Activated naive CD8-positive, alpha-beta T cell (primary cell): ENCODE results near the gene DDHD1.
A peak's percentile ranks its signal among the peaks of the same experiment; 100 is the strongest.

Experiments used
- H3K27ac Mint-ChIP-seq: one replicate; pipeline ENCODE4 v1.8.0; 2021; ENCODE audit warnings: mixed read lengths
- H3K27me3 Mint-ChIP-seq: one replicate; pipeline ENCODE4 v1.8.0; 2021; ENCODE audit warnings: mixed read lengths
- H3K36me3 Mint-ChIP-seq: one replicate; pipeline ENCODE4 v1.8.0; 2021; ENCODE audit warnings: mixed read lengths
- H3K4me1 Mint-ChIP-seq: one replicate; pipeline ENCODE4 v1.8.0; 2021; ENCODE audit warnings: low read depth, mixed read lengths
- H3K4me3 Mint-ChIP-seq: one replicate; pipeline ENCODE4 v1.8.0; 2021; ENCODE audit warnings: mild to moderate bottlenecking, mixed read lengths
- H3K9me3 Mint-ChIP-seq: one replicate; pipeline ENCODE4 v1.8.0; 2021; ENCODE audit warnings: low read depth, mixed read lengths

DDHD1 gene

GRCh38 chr14:53168786-53169185 lies 15.7 kb upstream of the DDHD1 start:
- Mint-ChIP-seq H3K4me3 (no peak overlapping the region), H3K27me3 (no peaks in the 10 kb centered on the region), H3K27ac (no peak overlapping the region), H3K9me3 (peaks cover 4% of the 10 kb centered on the region), H3K36me3 (peaks cover 3% of the 10 kb centered on the region), H3K4me1 (no peaks in the 10 kb centered on the region)

DNA sequence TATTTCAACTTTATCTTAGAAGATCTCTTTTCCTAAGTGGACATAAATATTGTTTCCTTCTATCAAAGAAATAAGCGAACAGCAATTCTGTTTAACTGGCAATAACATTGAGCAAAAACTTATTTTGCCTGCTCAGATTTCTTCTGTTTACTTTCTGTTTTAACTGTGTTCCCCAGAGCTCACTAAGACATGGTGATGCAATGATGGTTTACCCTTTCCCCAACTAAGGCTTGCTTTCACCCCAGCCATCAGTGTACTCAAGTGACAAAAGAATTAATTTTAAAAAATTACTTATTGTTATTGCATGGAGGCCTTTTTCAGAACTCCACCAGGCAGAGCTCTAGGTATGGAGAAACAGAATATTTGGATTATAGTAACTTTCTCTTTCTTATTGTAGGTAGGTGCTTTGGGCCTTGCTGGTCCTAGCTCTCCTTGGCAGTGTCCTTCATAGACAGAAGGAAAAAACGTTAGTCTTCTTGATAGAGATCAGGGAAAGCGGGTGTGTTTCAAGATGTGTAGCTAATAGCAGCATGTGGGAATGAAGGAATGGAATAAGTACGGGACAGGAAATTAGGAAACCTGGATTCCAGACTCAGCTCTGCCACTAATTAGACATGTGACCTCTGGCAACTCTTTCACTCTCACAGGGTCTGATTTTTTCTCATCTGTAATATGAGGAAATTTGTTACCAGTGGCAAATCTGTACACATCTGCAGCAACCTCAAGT lies 14.6 kb upstream of the DDHD1 start:
- Mint-ChIP-seq H3K4me3 (no peak overlapping the region), H3K36me3 (peaks cover 5% of the 10 kb centered on the region), H3K27me3 (no peaks in the 10 kb centered on the region), H3K4me1 (no peaks in the 10 kb centered on the region), H3K9me3 (peaks cover 4% of the 10 kb centered on the region), H3K27ac (no peak overlapping the region)

- Mint-ChIP-seq H3K27me3 (no peaks in the 10 kb centered on the region), H3K27ac (no peak overlapping the region), H3K4me3 (no peak overlapping the region), H3K9me3 (peaks cover 4% of the 10 kb centered on the region), H3K4me1 (peaks cover 5% of the 10 kb centered on the region), H3K36me3 (peaks cover 8% of the 10 kb centered on the region)
Observed at GRCh38 chr14:53161758-53162435, 8.8 kb upstream of the DDHD1 start.

DNA sequence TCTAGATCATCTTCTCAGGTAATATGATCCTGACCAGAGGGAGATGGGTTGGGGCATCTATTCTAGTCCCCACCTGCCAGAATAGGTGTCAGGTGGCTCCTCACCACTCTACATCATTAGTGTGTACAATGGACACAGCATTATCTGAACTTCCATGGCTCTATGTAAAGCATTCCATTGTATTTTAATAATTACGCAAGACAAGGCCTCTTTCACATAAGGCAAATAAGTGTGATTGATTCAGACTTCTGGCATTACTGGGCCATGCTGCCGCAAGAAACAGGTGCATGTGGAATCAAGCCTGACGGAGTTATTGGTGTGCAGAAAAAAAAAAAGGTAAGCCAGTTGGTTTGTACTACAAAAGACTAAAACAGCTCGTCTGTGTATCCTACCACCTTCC lies 3.1 kb upstream of the DDHD1 start:
- Mint-ChIP-seq H3K9me3 (no peaks in the 10 kb centered on the region), H3K27ac (no peak overlapping the region), H3K4me1 (peaks cover 14% of the 10 kb centered on the region), H3K4me3 (no peak overlapping the region), H3K36me3 (peaks cover 3% of the 10 kb centered on the region), H3K27me3 (no peaks in the 10 kb centered on the region)

GRCh38 chr14:53153702-53154112 lies 584 bp upstream of the DDHD1 start:
- H3K4me3 Mint-ChIP-seq = peak overlapping the region; percentile 91
- no peaks in the 10 kb centered on the region for H3K9me3 Mint-ChIP-seq
- H3K27ac Mint-ChIP-seq = peak overlapping the region; percentile 99
- H3K4me1 Mint-ChIP-seq = peaks cover 36% of the 10 kb centered on the region
- peaks cover 3% of the 10 kb centered on the region for H3K36me3 Mint-ChIP-seq
- H3K27me3 Mint-ChIP-seq = no peaks in the 10 kb centered on the region

GRCh38 chr14:53152184-53152886 lies 788 bp downstream of the DDHD1 start:
- Mint-ChIP-seq H3K9me3 (no peaks in the 10 kb centered on the region), H3K27ac (peak overlapping the region; percentile 98)

DNA sequence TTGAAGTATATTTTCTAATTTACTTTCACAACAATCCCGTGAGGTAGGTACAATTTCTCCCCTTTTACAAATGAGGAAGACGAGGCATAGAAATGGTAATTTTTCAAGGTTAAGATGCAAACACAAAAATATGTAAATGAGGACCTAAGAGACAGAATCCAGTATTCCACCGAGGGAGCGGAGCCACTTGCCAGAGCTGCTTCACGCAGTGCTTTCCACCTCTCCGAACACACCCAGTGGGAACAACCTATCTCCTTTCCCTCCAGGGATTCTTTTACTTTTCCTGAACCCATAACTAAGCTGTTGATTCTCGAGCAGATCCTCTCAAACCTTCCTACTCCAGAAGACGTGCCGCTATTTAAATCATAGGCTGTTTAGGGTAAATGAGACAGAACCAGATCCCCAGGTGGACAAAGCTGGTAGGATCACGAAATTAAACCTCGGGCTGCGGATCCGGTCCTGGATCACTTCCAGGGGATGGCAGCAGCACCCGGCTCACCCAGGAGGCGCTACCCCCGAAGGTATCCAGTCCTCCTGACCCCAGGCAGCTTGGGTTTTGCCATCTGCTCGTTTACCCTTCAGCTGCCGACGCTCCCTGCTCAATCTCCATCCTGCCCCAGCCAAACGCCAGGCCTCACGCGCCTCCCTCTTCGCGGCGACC lies 1.5 kb downstream of the DDHD1 start:
- H3K4me1 Mint-ChIP-seq = peaks cover 56% of the 10 kb centered on the region

More at GRCh38 chr14:53152184-53152886, 788 bp downstream of the DDHD1 start:
- Mint-ChIP-seq H3K36me3 (peaks cover 3% of the 10 kb centered on the region), H3K4me3 (peak overlapping the region; percentile 94), H3K27me3 (no peaks in the 10 kb centered on the region), H3K4me1 (peaks cover 50% of the 10 kb centered on the region)

GRCh38 chr14:53149668-53150316 lies 3.3 kb downstream of the DDHD1 start:
- Mint-ChIP-seq H3K27me3 (no peaks in the 10 kb centered on the region), H3K36me3 (peaks cover 4% of the 10 kb centered on the region), H3K27ac (peak overlapping the region; percentile 64), H3K9me3 (no peaks in the 10 kb centered on the region), H3K4me1 (peaks cover 71% of the 10 kb centered on the region), H3K4me3 (peak overlapping the region; percentile 94)

More for the DNA sequence above, 1.5 kb downstream of the DDHD1 start:
- Mint-ChIP-seq H3K27ac (peak overlapping the region; percentile 98), H3K36me3 (peaks cover 2% of the 10 kb centered on the region), H3K27me3 (no peaks in the 10 kb centered on the region), H3K9me3 (no peaks in the 10 kb centered on the region), H3K4me3 (peak overlapping the region; percentile 94)

DNA sequence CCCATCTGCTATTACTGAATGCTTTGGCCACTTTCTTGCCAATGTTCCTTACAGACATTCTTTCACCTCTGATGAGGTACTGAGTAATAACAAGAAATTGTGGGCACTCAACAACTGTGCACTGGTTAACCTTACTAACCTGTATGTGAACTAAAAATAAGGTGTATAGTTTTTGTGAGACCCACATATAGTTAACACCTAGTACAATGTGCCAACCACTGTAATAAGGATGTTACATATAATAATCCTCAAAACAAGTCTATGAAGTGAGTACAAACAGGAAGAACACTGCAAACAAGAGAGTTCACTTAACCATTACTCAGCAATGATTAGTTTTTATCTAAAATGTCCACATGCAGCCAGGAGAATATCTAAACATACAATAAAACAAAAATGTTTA lies 4.5 kb downstream of the DDHD1 start:
- Mint-ChIP-seq H3K27ac (peak overlapping the region; percentile 11), H3K4me3 (peak overlapping the region; percentile 94), H3K36me3 (peaks cover 4% of the 10 kb centered on the region), H3K9me3 (no peaks in the 10 kb centered on the region), H3K4me1 (peaks cover 77% of the 10 kb centered on the region), H3K27me3 (no peaks in the 10 kb centered on the region)

DNA sequence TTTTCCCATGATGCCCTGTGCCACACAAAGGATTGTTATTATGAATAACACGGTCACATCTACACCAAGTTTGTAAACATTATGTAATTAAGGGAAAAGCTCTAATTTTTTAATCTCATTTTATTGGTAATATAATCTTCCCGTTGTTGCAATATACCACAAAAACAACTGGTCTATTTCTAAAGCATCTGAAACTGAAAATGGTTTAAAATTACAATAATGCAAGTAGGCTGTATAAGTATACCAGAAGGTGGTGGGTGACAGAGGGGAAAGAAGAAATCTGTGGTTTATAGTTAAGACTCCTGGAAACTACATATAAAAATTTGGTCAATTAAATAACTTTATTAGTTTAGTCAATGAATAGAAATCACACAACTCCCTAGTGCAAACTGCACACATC lies 5.2 kb downstream of the DDHD1 start:
- Mint-ChIP-seq H3K27ac (peak overlapping the region; percentile 11), H3K36me3 (peaks cover 9% of the 10 kb centered on the region), H3K9me3 (peaks cover 7% of the 10 kb centered on the region), H3K4me1 (peaks cover 79% of the 10 kb centered on the region), H3K27me3 (no peaks in the 10 kb centered on the region), H3K4me3 (peak overlapping the region; percentile 94)

DNA sequence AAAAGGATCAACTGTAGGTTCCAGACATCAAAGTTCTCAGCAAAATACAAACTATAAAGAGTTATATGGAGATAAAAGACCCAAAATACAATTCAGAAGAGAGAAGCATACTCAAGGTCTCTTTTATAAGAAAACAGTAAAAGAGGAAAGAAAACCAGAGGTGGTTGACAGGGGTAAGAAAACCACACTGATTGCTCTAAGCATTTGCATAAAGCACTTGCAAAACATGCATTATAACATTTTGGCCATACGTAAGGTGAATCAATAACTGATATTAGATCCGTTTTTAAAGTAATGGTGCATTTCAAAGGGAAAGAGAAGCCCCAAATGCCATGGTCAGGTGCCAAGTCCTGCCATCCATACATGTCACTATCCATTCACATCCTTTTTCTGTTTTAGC lies 5.9 kb downstream of the DDHD1 start:
- Mint-ChIP-seq H3K27ac (peak overlapping the region; percentile 36), H3K36me3 (peaks cover 12% of the 10 kb centered on the region), H3K4me1 (peaks cover 81% of the 10 kb centered on the region), H3K9me3 (peaks cover 10% of the 10 kb centered on the region), H3K4me3 (peak overlapping the region; percentile 94), H3K27me3 (no peaks in the 10 kb centered on the region)

DNA sequence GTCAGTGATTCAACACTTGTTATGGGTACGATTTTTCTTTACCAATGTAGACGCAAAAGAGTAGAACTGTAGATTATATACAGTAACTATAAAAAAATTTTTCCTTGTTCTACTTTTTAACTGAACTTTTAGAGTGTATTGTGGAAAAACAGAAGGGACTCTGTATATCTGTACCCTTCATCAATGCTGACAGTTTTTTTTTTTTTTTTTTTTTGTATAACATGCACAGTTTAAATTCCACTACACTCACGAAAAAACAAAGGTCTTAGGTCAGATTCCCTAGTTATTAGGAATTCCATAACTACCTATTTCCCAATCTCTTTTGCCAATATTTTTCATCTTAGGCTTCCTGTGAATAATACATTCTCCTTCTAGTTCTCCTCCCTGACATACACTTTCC lies 6.4 kb downstream of the DDHD1 start:
- H3K4me1 Mint-ChIP-seq = peaks cover 83% of the 10 kb centered on the region
- peaks cover 14% of the 10 kb centered on the region for H3K9me3 Mint-ChIP-seq
- no peaks in the 10 kb centered on the region for H3K27me3 Mint-ChIP-seq
- peaks cover 16% of the 10 kb centered on the region for H3K36me3 Mint-ChIP-seq
- peak overlapping the region; percentile 58 for H3K4me3 Mint-ChIP-seq
- peak overlapping the region; percentile 36 for H3K27ac Mint-ChIP-seq

DNA sequence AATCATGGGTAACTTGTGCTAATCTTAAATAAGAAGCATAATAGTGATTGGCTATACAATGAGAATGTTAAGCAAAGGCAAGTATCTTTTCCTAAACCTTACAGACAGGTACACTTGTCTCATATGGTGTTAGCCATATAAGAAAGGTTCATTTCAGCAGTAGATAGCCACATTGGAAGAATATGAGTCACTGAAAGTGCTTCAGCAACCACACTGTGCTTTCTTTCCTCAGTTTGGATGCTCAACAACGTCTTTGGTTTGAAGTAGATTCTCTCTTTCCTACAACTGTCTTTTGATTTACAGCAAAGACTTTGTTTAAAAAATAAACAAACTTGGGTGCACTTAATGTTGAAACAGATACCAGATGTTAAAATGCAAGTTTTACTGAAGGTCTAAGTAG lies 8.9 kb downstream of the DDHD1 start:
- Mint-ChIP-seq H3K4me3 (peak overlapping the region; percentile 30), H3K27ac (peak overlapping the region; percentile 23), H3K4me1 (peaks cover 69% of the 10 kb centered on the region), H3K36me3 (peaks cover 40% of the 10 kb centered on the region), H3K27me3 (no peaks in the 10 kb centered on the region), H3K9me3 (peaks cover 25% of the 10 kb centered on the region)

DNA sequence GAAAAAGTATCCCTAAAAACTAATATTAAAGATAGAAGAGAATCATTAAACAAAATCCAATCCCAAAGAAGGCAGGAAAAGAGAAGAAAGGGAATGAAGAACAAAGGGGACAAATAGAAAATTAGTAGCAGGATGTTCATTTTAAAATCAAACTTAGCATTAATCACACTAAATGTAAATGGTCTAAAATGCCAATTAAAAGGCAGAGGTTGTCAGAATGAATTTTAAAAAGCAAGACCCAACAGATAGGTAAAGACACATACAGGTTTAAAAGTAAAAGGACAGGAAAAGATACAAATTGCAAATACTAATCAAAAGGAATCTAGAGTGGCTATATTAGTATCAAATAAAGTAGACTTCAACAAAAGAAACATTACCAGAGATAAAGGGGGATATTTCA lies 12.5 kb downstream of the DDHD1 start:
- peaks cover 49% of the 10 kb centered on the region for H3K36me3 Mint-ChIP-seq
- peaks cover 25% of the 10 kb centered on the region for H3K9me3 Mint-ChIP-seq
- no peak overlapping the region for H3K4me3 Mint-ChIP-seq
- no peak overlapping the region for H3K27ac Mint-ChIP-seq
- no peaks in the 10 kb centered on the region for H3K27me3 Mint-ChIP-seq
- H3K4me1 Mint-ChIP-seq = peaks cover 62% of the 10 kb centered on the region
